HepG2 (cell line): ENCODE results near the gene CORO7. TPM values are rescaled to one million over a fixed set of nuclear protein-coding genes. Genes with fewer than 3 reads are reported as not detected.

Source experiments
- ATAC-seq: fragments of 200-7000 bp; cut with Tn5 transposase; 3 replicates; pipeline ENCODE4 v1.9.1; 2020; ENCODE audit warnings: mild to moderate bottlenecking, moderate library complexity
- BruUV-seq: library from RNA; stranded (reverse); fragments of 400-500 nt; replicated peaks from 2 replicates; lab custom pipeline; 2021; lab: Mats Ljungman, UMichigan
- CTCF ChIA-PET: fragments of 300-600 bp; formaldehyde crosslinking; extraction: SDS; loops from one replicate; lab custom pipeline; 2021; ENCODE audit warnings: low total read pairs, inconsistent platforms, low intra/inter-chr PET ratio; lab: Yijun Ruan, JAX
- POLR2A ChIA-PET: fragments of 350-600 bp; sonication (Branson Sonifier 250); formaldehyde crosslinking; loops from one replicate; lab custom pipeline; 2020; ENCODE audit warnings: antibody characterized with exemption, inconsistent platforms; lab: Yijun Ruan, JAX
- DNase-seq: peaks from one replicate; pipeline ENCODE4 v3.0.0-alpha.2; 2015; ENCODE audit warnings: low spot score
- FAIRE-seq: peaks from 3 replicates; lab custom pipeline; 2011; peaks lifted over from hg19 to GRCh38; lab: Jason Lieb, UNC
- H2AFZ ChIP-seq: one replicate; pipeline ENCODE4 v1.6.1; 2011; ENCODE audit warnings: low read length, inconsistent platforms
- H3K27ac ChIP-seq: fragments of 300-600 bp; 3 replicates; pipeline ENCODE4 v1.8.0; 2011; ENCODE audit warnings: mixed run types, mild to moderate bottlenecking, mixed read lengths, low read length, inconsistent platforms; ENCODE audit not compliant: insufficient read depth; ENCODE audit errors: extremely low read length
- H3K27me3 ChIP-seq, 2 experiments: fragments of 200-600 bp in 1 of 2; 2 replicates in 1 of 2; 3 replicates in 1 of 2; pipeline versions ENCODE4 v1.6.0 to v1.8.0; 2011; ENCODE audit warnings: low read length in 2 of 2, mild to moderate bottlenecking in 2 of 2, moderate library complexity in 2 of 2, inconsistent platforms in 1 of 2; ENCODE audit not compliant: insufficient read depth in 2 of 2, control insufficient read depth in 1 of 2
- H3K36me3 ChIP-seq, 2 experiments: fragments of 200-600 bp in 1 of 2; replicated peaks in 1 of 2; 2 replicates in 1 of 2; 3 replicates in 1 of 2; pipeline versions ENCODE4 v1.5.1 to v1.8.0; 2011; ENCODE audit warnings: low read length in 2 of 2, inconsistent platforms in 1 of 2; ENCODE audit not compliant: insufficient read depth in 2 of 2, control insufficient read depth in 1 of 2
- H3K4me1 ChIP-seq: 2 replicates; pipeline ENCODE4 v1.5.1; 2012; ENCODE audit warnings: low read length, inconsistent platforms; ENCODE audit not compliant: insufficient read depth
- H3K4me2 ChIP-seq: 2 replicates; pipeline ENCODE4 v1.6.0; 2011; ENCODE audit warnings: low read depth, low read length, inconsistent platforms
- H3K4me3 ChIP-seq, 3 experiments: fragments of 200-600 bp in 1 of 3; sonication (generic), shearing (Covaris generic) in 1 of 3; replicated peaks in 1 of 3; 2 replicates each; pipeline ENCODE4 v1.5.1; 2011 to 2016; ENCODE audit warnings: low read length in 3 of 3, inconsistent platforms in 2 of 3, low read depth in 2 of 3, mild to moderate bottlenecking in 2 of 3, control low read depth in 1 of 3, mixed read lengths in 1 of 3; ENCODE audit not compliant: insufficient read depth in 1 of 3
- H3K79me2 ChIP-seq: one replicate; pipeline ENCODE4 v1.6.1; 2011; ENCODE audit warnings: low read length, inconsistent platforms; ENCODE audit not compliant: insufficient read depth
- H3K9ac ChIP-seq: 2 replicates; pipeline ENCODE4 v1.6.0; 2011; ENCODE audit warnings: mild to moderate bottlenecking, low read depth, low read length, inconsistent platforms; ENCODE audit not compliant: insufficient read depth
- H3K9me3 ChIP-seq: 2 replicates; pipeline ENCODE4 v1.5.1; 2012; ENCODE audit warnings: mild to moderate bottlenecking, low read length
- H4K20me1 ChIP-seq: 2 replicates; pipeline ENCODE4 v1.6.0; 2011; ENCODE audit warnings: inconsistent platforms, mild to moderate bottlenecking, low read length, moderate library complexity; ENCODE audit not compliant: insufficient read depth
- AGO2 ChIP-seq: fragments of 200-400 bp; formaldehyde crosslinking; optimal IDR thresholded peaks from 2 replicates; pipeline ENCODE3; 2017; ENCODE audit warnings: mild to moderate bottlenecking, low read depth, low read length, moderate library complexity
- CCDC6 ChIP-seq: sonication (generic); formaldehyde crosslinking; IDR thresholded peaks from 2 replicates; pipeline ENCODE4 v1.8.1; 2022; ENCODE audit warnings: mild to moderate bottlenecking, missing genetic modification reagents, moderate library complexity
- RBFOX2 ChIP-seq: fragments of 200-400 bp; formaldehyde crosslinking; IDR thresholded peaks from 2 replicates; pipeline ENCODE4 v1.6.1; 2017; ENCODE audit warnings: low read depth, mild to moderate bottlenecking, low read length
- SMAD1 ChIP-seq: sonication (generic); formaldehyde crosslinking; IDR thresholded peaks from 2 replicates; pipeline ENCODE4 v1.4.0; 2020; ENCODE audit warnings: missing genetic modification reagents, low read depth, mild to moderate bottlenecking, borderline replicate concordance
- TMF1 ChIP-seq: sonication (generic); formaldehyde crosslinking; IDR thresholded peaks from 2 replicates; pipeline ENCODE4 v1.8.1; 2022; ENCODE audit warnings: low read depth, missing genetic modification reagents
- ZBTB20 ChIP-seq: sonication (generic); formaldehyde crosslinking; IDR thresholded peaks from 2 replicates; pipeline ENCODE4 v1.8.1; 2023; ENCODE audit warnings: missing genetic modification reagents, low read depth, mild to moderate bottlenecking, borderline replicate concordance
- ZNF30 ChIP-seq: sonication (generic); formaldehyde crosslinking; IDR thresholded peaks from 2 replicates; pipeline ENCODE4 v1.5.0; 2020; ENCODE audit warnings: mild to moderate bottlenecking, missing genetic modification reagents
- ZNF776 ChIP-seq: sonication (generic); formaldehyde crosslinking; IDR thresholded peaks from 2 replicates; pipeline ENCODE4 v1.4.0; 2020; ENCODE audit warnings: mild to moderate bottlenecking, missing genetic modification reagents
- ZNF790 ChIP-seq: sonication (generic); formaldehyde crosslinking; IDR thresholded peaks from 2 replicates; pipeline ENCODE4 v1.8.0; 2022; ENCODE audit warnings: missing genetic modification reagents, mild to moderate bottlenecking, borderline replicate concordance
- ZNF83 ChIP-seq: sonication (generic); formaldehyde crosslinking; IDR thresholded peaks from 2 replicates; pipeline ENCODE4 v1.4.0; 2020; ENCODE audit warnings: missing genetic modification reagents, mild to moderate bottlenecking, borderline replicate concordance
- ZNF879 ChIP-seq: sonication (generic); formaldehyde crosslinking; IDR thresholded peaks from 2 replicates; pipeline ENCODE4 v1.8.1; 2023; ENCODE audit warnings: missing genetic modification reagents
- WGBS: methylation state at CpG from one replicate; pipeline ENCODE4 v1.1.6; 2017; ENCODE audit warnings: low lambda C conversion rate; 5-methylcytosine and 5-hydroxymethylcytosine counted together
- in situ Hi-C: cut with HindIII; loops from 2 replicates; pipeline ENCODE4 v1.10.0; 2017; ENCODE audit warnings: low pct_unique_long_range_greater_than_20kb; ENCODE audit not compliant: extremely low pct_ligation_motif_present
- intact Hi-C: fragments of 100-400 bp; cut with micrococcal nuclease; formaldehyde crosslinking; loops from one replicate; pipeline ENCODE4 v1.10.0; 2022; ENCODE audit not compliant: unreplicated experiment
- polyA plus RNA-seq, 8 experiments: library from polyadenylated mRNA; depleted of rRNA in 3 of 8; stranded (reverse) in 7 of 8; unstranded in 1 of 8; fragments of >200 nt; fragmentation: Illumina TruSeq in 4 of 8; extraction: Trizol in 4 of 8; gene quantifications; 2 replicates each; pipeline versions ENCODE4 v1.2.1 to v1.2.3, GENCODE V29; 2011 to 2016; ENCODE audit warnings: low read depth in 4 of 8, missing spikeins in 1 of 8, mixed read lengths in 1 of 8; ENCODE audit not compliant: insufficient read depth in 1 of 8
- total RNA-seq, 5 experiments: library from RNA; depleted of rRNA; stranded (reverse); fragments of >200 nt; fragmentation: Illumina TruSeq; extraction: Trizol; gene quantifications; 2 replicates each; pipeline ENCODE4 v1.2.3, GENCODE V29; 2016; ENCODE audit warnings: low read depth in 1 of 5
- TF ChIP-seq, protein P1 (sequence below): sonication (generic); formaldehyde crosslinking; IDR thresholded peaks from 2 replicates; pipeline ENCODE4 v1.4.0; 2020; ENCODE audit warnings: missing genetic modification reagents, borderline replicate concordance
- TF ChIP-seq, protein P2 (sequence below): sonication (generic); formaldehyde crosslinking; IDR thresholded peaks from 2 replicates; pipeline ENCODE4 v1.4.0; 2020; ENCODE audit warnings: mild to moderate bottlenecking, low read depth, missing genetic modification reagents
- TF ChIP-seq, protein P3 (sequence below): sonication (generic); formaldehyde crosslinking; conservative IDR thresholded peaks from 2 replicates; pipeline ENCODE4 v1.4.0; 2020; ENCODE audit warnings: missing genetic modification reagents

Gene CORO7
- total and polyA plus RNA-seq, 2 of the 13 experiments (the other 11 are each of a cell fraction or from before 2014, with no cell fraction given) = 9.9 to 14.3 TPM

DNA sequence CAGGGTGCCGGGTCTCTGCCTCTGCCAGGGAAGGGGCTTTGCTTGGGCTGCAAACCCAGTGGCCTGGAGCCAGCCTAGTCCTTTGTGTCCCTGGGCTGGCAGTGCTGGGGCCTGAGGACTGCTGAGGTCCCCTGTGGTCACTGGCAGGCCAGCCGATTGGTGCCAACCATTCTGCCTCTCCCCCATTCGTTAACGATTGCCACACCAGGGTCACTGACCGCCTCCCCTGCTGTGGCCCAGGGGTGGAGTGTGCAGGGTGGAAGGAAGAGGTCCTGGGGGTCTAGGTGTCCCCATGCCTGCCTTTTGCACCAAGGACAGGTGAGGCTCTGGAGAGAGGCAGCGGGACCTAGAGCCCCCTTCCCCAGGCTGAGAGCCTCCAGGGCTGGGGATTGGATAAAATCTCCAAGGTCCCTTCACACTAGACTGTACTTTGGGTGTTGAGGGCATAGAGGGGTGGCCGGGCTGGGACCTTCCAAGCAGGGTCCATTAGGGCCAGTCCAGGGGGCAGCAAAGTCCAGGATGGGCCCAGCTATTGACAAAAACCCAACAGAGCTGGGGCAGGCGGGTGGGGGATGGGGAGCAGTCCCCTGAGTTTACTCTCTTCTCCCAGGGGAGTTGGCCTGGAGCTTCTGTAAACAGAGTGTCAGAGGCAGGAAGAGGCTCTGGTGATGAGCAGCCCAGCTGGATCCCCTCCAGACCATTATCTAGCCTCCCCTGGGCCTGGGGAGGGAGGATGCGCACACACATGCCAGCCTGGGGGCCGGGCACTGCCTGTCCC, 43.6 kb downstream of the CORO7 start (continued):
- TF ChIP-seq, protein P1, sequence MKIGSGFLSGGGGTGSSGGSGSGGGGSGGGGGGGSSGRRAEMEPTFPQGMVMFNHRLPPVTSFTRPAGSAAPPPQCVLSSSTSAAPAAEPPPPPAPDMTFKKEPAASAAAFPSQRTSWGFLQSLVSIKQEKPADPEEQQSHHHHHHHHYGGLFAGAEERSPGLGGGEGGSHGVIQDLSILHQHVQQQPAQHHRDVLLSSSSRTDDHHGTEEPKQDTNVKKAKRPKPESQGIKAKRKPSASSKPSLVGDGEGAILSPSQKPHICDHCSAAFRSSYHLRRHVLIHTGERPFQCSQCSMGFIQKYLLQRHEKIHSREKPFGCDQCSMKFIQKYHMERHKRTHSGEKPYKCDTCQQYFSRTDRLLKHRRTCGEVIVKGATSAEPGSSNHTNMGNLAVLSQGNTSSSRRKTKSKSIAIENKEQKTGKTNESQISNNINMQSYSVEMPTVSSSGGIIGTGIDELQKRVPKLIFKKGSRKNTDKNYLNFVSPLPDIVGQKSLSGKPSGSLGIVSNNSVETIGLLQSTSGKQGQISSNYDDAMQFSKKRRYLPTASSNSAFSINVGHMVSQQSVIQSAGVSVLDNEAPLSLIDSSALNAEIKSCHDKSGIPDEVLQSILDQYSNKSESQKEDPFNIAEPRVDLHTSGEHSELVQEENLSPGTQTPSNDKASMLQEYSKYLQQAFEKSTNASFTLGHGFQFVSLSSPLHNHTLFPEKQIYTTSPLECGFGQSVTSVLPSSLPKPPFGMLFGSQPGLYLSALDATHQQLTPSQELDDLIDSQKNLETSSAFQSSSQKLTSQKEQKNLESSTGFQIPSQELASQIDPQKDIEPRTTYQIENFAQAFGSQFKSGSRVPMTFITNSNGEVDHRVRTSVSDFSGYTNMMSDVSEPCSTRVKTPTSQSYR (CRISPR knock-in tag) = peak; percentile 92; the same call in 1 of the 2 replicates
- TF ChIP-seq TMF1 (CRISPR knock-in tag) (0 out of 2 replicates have a peak, but pooled peaks have one; percentile 28), SMAD1 (CRISPR knock-in tag) (peak; percentile 44; the same call in 1 of the 2 replicates)

DNA sequence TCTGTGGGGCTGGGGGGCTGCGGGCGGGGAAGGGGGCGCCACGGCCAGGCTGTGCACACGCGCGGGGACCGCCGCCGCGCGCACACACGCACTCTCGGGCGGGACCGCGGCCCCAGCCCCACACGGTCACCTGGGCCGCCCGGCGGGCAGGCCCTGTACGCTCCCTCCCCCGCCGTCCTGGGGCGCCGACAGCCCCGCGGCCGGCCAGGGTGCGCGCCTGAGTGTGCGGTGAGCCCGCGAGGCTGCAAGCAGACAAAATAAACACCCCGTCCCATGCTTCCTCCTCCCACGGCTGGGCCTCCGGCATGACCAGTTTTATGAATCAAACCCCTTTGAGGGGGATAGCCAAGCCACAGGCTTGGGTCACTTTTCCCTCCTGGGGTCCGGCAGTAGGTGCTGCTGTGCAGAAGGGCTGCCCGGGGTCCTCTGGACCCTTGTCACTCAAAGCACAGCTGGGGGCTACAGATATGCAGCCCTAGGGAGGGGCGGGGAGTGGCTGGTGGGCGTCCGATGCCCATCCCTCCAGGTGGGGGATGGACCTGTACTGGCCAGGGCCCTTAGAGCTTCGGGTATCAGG, 44.3 kb downstream of the CORO7 start:
- Histone ChIP-seq H3K27me3 (no peaks in the 10 kb centered on the region), H3K4me2 (peak overlapping the region; percentile 86), H3K4me1 (peaks cover 88% of the 10 kb centered on the region), H3K9ac (peak overlapping the region; percentile 78), H3K79me2 (peaks cover 43% of the 10 kb centered on the region), H3K36me3 (peaks cover 0 to 2% of the 10 kb centered on the region in 2 experiments; a peak in 1 of 5 replicates), H2AFZ (no peak overlapping the region), H4K20me1 (peaks cover 28% of the 10 kb centered on the region), H3K4me3 (peak overlapping the region; percentile 76 to 92 (median 82)), H3K9me3 (no peaks in the 10 kb centered on the region), H3K27ac (peak overlapping the region; percentile 83)
- no peak for DNase-seq
- FAIRE-seq = no peak
- ChIA-PET CTCF (no interaction called here), POLR2A (interaction anchor here (1.3 to 3.5 kb wide), 7 partner anchors 10 to 54 kb away, joined by 6 to 36 read pairs (median 15); partner anchors contain the start of gene PAM16)
- in situ Hi-C loops = no loop called here
- intact Hi-C loops = loop anchor here (2.0 kb wide), 1 partner anchor 13 kb away; no protein-coding TSS in a partner anchor
- BruUV-seq = TSS peak; percentile 68
- peak; percentile 1; the same call in 1 of the 3 replicates for ATAC-seq
- 0% methylated on average over 14 of the region's 43 CpGs for WGBS
- no peak for TF ChIP-seq CCDC6 (CRISPR knock-in tag)
- no peak for TF ChIP-seq ZNF30 (CRISPR knock-in tag)
- TF ChIP-seq RBFOX2 = peak; percentile 70
- TF ChIP-seq ZNF790 (CRISPR knock-in tag) = no peak
- peak; percentile 19; the same call in 1 of the 2 replicates for TF ChIP-seq ZNF776 (CRISPR knock-in tag)
- TF ChIP-seq ZBTB20 (CRISPR knock-in tag) = no peak
- TF ChIP-seq, protein P2, sequence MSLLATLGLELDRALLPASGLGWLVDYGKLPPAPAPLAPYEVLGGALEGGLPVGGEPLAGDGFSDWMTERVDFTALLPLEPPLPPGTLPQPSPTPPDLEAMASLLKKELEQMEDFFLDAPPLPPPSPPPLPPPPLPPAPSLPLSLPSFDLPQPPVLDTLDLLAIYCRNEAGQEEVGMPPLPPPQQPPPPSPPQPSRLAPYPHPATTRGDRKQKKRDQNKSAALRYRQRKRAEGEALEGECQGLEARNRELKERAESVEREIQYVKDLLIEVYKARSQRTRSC (CRISPR knock-in tag) = no peak
- TF ChIP-seq AGO2 = peak; percentile 68
- TF ChIP-seq ZNF83 (CRISPR knock-in tag) = 0 out of 2 replicates have a peak, but pooled peaks have one; percentile 23
- TF ChIP-seq, protein P3, sequence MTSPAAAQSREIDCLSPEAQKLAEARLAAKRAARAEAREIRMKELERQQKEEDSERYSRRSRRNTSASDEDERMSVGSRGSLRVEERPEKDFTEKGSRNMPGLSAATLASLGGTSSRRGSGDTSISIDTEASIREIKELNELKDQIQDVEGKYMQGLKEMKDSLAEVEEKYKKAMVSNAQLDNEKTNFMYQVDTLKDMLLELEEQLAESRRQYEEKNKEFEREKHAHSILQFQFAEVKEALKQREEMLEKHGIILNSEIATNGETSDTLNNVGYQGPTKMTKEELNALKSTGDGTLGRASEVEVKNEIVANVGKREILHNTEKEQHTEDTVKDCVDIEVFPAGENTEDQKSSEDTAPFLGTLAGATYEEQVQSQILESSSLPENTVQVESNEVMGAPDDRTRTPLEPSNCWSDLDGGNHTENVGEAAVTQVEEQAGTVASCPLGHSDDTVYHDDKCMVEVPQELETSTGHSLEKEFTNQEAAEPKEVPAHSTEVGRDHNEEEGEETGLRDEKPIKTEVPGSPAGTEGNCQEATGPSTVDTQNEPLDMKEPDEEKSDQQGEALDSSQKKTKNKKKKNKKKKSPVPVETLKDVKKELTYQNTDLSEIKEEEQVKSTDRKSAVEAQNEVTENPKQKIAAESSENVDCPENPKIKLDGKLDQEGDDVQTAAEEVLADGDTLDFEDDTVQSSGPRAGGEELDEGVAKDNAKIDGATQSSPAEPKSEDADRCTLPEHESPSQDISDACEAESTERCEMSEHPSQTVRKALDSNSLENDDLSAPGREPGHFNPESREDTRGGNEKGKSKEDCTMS (CRISPR knock-in tag) = no peak
- TF ChIP-seq ZNF879 (CRISPR knock-in tag) = no peak
